Transverse colon (tissue), 3 donors: ENCODE measurements around the gene NPAS3.

Experiments used
- POLR2A ChIP-seq: fragments of 450-650 bp; IDR thresholded peaks from one replicate; pipeline ENCODE4 v1.6.1; 2016; ENCODE audit warnings: antibody characterized with exemption, mild to moderate bottlenecking, moderate library complexity
- TF ChIP-seq, protein P1 (sequence below), 5 experiments: fragments of 200-600 bp in 3 of 5; fragments of 450-650 bp in 2 of 5; sonication (generic) in 3 of 5; IDR thresholded peaks; 1 replicate in 2 of 5; 2 replicates in 3 of 5; pipeline ENCODE4 v1.5.1; 2016 to 2017; ENCODE audit warnings: antibody characterized with exemption in 5 of 5, inconsistent platforms in 3 of 5, mild to moderate bottlenecking in 2 of 5, moderate library complexity in 1 of 5

DNA sequence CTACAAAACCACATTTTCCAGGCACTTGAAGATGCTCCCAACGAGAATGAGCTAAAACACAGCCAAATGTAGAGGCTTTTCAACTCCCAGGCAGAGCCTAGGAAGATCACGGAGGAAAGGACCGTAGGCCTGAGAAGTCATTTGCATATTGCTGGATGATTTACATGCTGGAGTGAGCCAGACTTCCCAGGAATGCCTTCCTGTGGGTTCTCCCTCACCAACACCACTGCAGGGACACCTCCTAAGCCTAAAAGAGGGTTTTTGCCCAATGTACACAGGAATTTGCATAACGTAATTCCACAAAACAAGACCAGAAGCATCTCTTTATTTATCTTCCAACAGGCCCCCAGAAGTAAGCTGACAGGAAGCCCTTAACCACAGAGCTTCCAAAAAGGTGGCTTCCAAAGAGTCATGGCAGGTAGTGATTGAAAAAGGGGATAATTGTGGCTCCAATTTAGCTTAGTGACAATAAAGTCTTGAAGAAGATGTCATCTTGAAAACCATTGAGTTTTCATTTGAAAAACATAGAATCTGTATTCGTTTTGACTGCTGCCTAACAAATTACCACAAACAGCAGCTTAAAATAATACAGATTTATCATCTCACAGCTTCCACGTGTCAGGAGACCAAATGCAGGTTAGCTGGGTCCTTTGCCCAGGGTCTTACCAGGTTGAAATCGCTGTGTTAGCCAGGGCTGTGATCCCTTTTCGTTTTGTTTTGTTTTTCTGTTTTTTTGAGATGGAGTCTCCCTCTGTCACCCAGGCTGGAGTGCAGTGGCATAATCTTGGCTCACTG, 896.0 kb downstream of the NPAS3 start:
- no peak for TF ChIP-seq POLR2A
- TF ChIP-seq, protein P1, sequence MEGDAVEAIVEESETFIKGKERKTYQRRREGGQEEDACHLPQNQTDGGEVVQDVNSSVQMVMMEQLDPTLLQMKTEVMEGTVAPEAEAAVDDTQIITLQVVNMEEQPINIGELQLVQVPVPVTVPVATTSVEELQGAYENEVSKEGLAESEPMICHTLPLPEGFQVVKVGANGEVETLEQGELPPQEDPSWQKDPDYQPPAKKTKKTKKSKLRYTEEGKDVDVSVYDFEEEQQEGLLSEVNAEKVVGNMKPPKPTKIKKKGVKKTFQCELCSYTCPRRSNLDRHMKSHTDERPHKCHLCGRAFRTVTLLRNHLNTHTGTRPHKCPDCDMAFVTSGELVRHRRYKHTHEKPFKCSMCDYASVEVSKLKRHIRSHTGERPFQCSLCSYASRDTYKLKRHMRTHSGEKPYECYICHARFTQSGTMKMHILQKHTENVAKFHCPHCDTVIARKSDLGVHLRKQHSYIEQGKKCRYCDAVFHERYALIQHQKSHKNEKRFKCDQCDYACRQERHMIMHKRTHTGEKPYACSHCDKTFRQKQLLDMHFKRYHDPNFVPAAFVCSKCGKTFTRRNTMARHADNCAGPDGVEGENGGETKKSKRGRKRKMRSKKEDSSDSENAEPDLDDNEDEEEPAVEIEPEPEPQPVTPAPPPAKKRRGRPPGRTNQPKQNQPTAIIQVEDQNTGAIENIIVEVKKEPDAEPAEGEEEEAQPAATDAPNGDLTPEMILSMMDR (IDR thresholded peaks at IDR 0.05), result no peak
